GM12892 (cell line): ENCODE results near the gene TRIM22.

Experiments used
- POLR2A ChIP-seq: IDR thresholded peaks from 2 replicates; pipeline ENCODE4 v1.6.1; 2011; ENCODE audit warnings: low read depth, low read length, control low read depth
- POLR2AphosphoS5 ChIP-seq: IDR thresholded peaks from 2 replicates; pipeline ENCODE4 v1.6.1; 2011; ENCODE audit warnings: low read depth, low read length, control low read depth

- TF ChIP-seq POLR2A, result no peak
- TF ChIP-seq POLR2AphosphoS5, result no peak
Observed at GRCh38 chr11:5665051-5665570, 24.5 kb upstream of the TRIM22 start.
